HepG2 (cell line): ENCODE measurements around the gene RECQL. TPM values are rescaled to one million over a fixed set of nuclear protein-coding genes. Genes with fewer than 3 reads are reported as not detected.

Experiments
- ATAC-seq: fragments of 200-7000 bp; cut with Tn5 transposase; 3 replicates; pipeline ENCODE4 v1.9.1; 2020; ENCODE audit warnings: mild to moderate bottlenecking, moderate library complexity
- BruUV-seq: library from RNA; stranded (reverse); fragments of 400-500 nt; replicated peaks from 2 replicates; lab custom pipeline; 2021; lab: Mats Ljungman, UMichigan
- CTCF ChIA-PET: fragments of 300-600 bp; formaldehyde crosslinking; extraction: SDS; loops from one replicate; lab custom pipeline; 2021; ENCODE audit warnings: low total read pairs, inconsistent platforms, low intra/inter-chr PET ratio; lab: Yijun Ruan, JAX
- POLR2A ChIA-PET: fragments of 350-600 bp; sonication (Branson Sonifier 250); formaldehyde crosslinking; loops from one replicate; lab custom pipeline; 2020; ENCODE audit warnings: antibody characterized with exemption, inconsistent platforms; lab: Yijun Ruan, JAX
- DNase-seq: peaks from one replicate; pipeline ENCODE4 v3.0.0-alpha.2; 2015; ENCODE audit warnings: low spot score
- FAIRE-seq: peaks from 3 replicates; lab custom pipeline; 2011; peaks lifted over from hg19 to GRCh38; lab: Jason Lieb, UNC
- H2AFZ ChIP-seq: one replicate; pipeline ENCODE4 v1.6.1; 2011; ENCODE audit warnings: low read length, inconsistent platforms
- H3K27ac ChIP-seq: fragments of 300-600 bp; 3 replicates; pipeline ENCODE4 v1.8.0; 2011; ENCODE audit warnings: mixed run types, mild to moderate bottlenecking, mixed read lengths, low read length, inconsistent platforms; ENCODE audit not compliant: insufficient read depth; ENCODE audit errors: extremely low read length
- H3K27me3 ChIP-seq, 2 experiments: fragments of 200-600 bp in 1 of 2; 2 replicates in 1 of 2; 3 replicates in 1 of 2; pipeline versions ENCODE4 v1.6.0 to v1.8.0; 2011; ENCODE audit warnings: low read length in 2 of 2, mild to moderate bottlenecking in 2 of 2, moderate library complexity in 2 of 2, inconsistent platforms in 1 of 2; ENCODE audit not compliant: insufficient read depth in 2 of 2, control insufficient read depth in 1 of 2
- H3K36me3 ChIP-seq, 2 experiments: fragments of 200-600 bp in 1 of 2; replicated peaks in 1 of 2; 2 replicates in 1 of 2; 3 replicates in 1 of 2; pipeline versions ENCODE4 v1.5.1 to v1.8.0; 2011; ENCODE audit warnings: low read length in 2 of 2, inconsistent platforms in 1 of 2; ENCODE audit not compliant: insufficient read depth in 2 of 2, control insufficient read depth in 1 of 2
- H3K4me1 ChIP-seq: 2 replicates; pipeline ENCODE4 v1.5.1; 2012; ENCODE audit warnings: low read length, inconsistent platforms; ENCODE audit not compliant: insufficient read depth
- H3K4me2 ChIP-seq: 2 replicates; pipeline ENCODE4 v1.6.0; 2011; ENCODE audit warnings: low read depth, low read length, inconsistent platforms
- H3K4me3 ChIP-seq, 3 experiments: fragments of 200-600 bp in 1 of 3; sonication (generic), shearing (Covaris generic) in 1 of 3; replicated peaks in 1 of 3; 2 replicates each; pipeline ENCODE4 v1.5.1; 2011 to 2016; ENCODE audit warnings: low read length in 3 of 3, inconsistent platforms in 2 of 3, low read depth in 2 of 3, mild to moderate bottlenecking in 2 of 3, control low read depth in 1 of 3, mixed read lengths in 1 of 3; ENCODE audit not compliant: insufficient read depth in 1 of 3
- H3K79me2 ChIP-seq: one replicate; pipeline ENCODE4 v1.6.1; 2011; ENCODE audit warnings: low read length, inconsistent platforms; ENCODE audit not compliant: insufficient read depth
- H3K9ac ChIP-seq: 2 replicates; pipeline ENCODE4 v1.6.0; 2011; ENCODE audit warnings: mild to moderate bottlenecking, low read depth, low read length, inconsistent platforms; ENCODE audit not compliant: insufficient read depth
- H3K9me3 ChIP-seq: 2 replicates; pipeline ENCODE4 v1.5.1; 2012; ENCODE audit warnings: mild to moderate bottlenecking, low read length
- H4K20me1 ChIP-seq: 2 replicates; pipeline ENCODE4 v1.6.0; 2011; ENCODE audit warnings: inconsistent platforms, mild to moderate bottlenecking, low read length, moderate library complexity; ENCODE audit not compliant: insufficient read depth
- EP300 ChIP-seq, 3 experiments: sonication (generic) in 1 of 3; formaldehyde crosslinking in 1 of 3; IDR thresholded peaks; 2 replicates each; pipeline versions ENCODE4 v1.5.1 to v1.6.1; 2011 to 2020; ENCODE audit warnings: low read depth in 2 of 3, low read length in 2 of 3, borderline replicate concordance in 1 of 3, improper control_type of control experiment in 1 of 3, mild to moderate bottlenecking in 1 of 3, missing genetic modification reagents in 1 of 3, moderate library complexity in 1 of 3
- FOXP1 ChIP-seq, 2 experiments: fragments of 450-650 bp in 1 of 2; IDR thresholded peaks; 2 replicates each; pipeline ENCODE4 v1.6.1; 2017 to 2018; ENCODE audit warnings: antibody characterized with exemption in 1 of 2
- HDAC6 ChIP-seq: fragments of 200-600 bp; sonication (generic); IDR thresholded peaks from 2 replicates; pipeline ENCODE4 v1.7.0; 2017; ENCODE audit warnings: mild to moderate bottlenecking, antibody characterized with exemption, low read length, low read depth
- KLF6 ChIP-seq: IDR thresholded peaks from 2 replicates; pipeline ENCODE4 v1.8.0; 2016; ENCODE audit warnings: missing biosample characterization, missing genetic modification reagents
- MED13 ChIP-seq: sonication (generic); formaldehyde crosslinking; IDR thresholded peaks from 2 replicates; pipeline ENCODE4 v1.5.0; 2020; ENCODE audit warnings: missing genetic modification reagents
- NFRKB ChIP-seq: fragments of 450-650 bp; IDR thresholded peaks from 2 replicates; pipeline ENCODE4 v1.6.1; 2017
- SMARCE1 ChIP-seq: fragments of 450-650 bp; IDR thresholded peaks from 2 replicates; pipeline ENCODE4 v1.6.1; 2017; ENCODE audit warnings: borderline replicate concordance
- ZNF501 ChIP-seq: sonication (generic); formaldehyde crosslinking; IDR thresholded peaks from 2 replicates; pipeline ENCODE4 v1.5.1; 2020; ENCODE audit warnings: mild to moderate bottlenecking, moderate library complexity, missing genetic modification reagents
- ZNF558 ChIP-seq: sonication (generic); formaldehyde crosslinking; IDR thresholded peaks from 2 replicates; pipeline ENCODE4 v1.9.0; 2022; ENCODE audit warnings: mild to moderate bottlenecking, missing genetic modification reagents, borderline replicate concordance
- ZNF569 ChIP-seq: sonication (generic); formaldehyde crosslinking; IDR thresholded peaks from 2 replicates; pipeline ENCODE4 v1.5.0; 2020; ENCODE audit warnings: mild to moderate bottlenecking, missing genetic modification reagents, moderate library complexity, borderline replicate concordance
- ZNF598 ChIP-seq: sonication (generic); formaldehyde crosslinking; IDR thresholded peaks from 2 replicates; pipeline ENCODE4 v1.5.1; 2020; ENCODE audit warnings: mild to moderate bottlenecking, missing genetic modification reagents, borderline replicate concordance
- ZNF605 ChIP-seq: sonication (generic); formaldehyde crosslinking; IDR thresholded peaks from 2 replicates; pipeline ENCODE4 v1.8.0; 2022; ENCODE audit warnings: mild to moderate bottlenecking, missing genetic modification reagents
- WGBS: methylation state at CpG from one replicate; pipeline ENCODE4 v1.1.6; 2017; ENCODE audit warnings: low lambda C conversion rate; 5-methylcytosine and 5-hydroxymethylcytosine counted together
- in situ Hi-C: cut with HindIII; loops from 2 replicates; pipeline ENCODE4 v1.10.0; 2017; ENCODE audit warnings: low pct_unique_long_range_greater_than_20kb; ENCODE audit not compliant: extremely low pct_ligation_motif_present
- intact Hi-C: fragments of 100-400 bp; cut with micrococcal nuclease; formaldehyde crosslinking; loops from one replicate; pipeline ENCODE4 v1.10.0; 2022; ENCODE audit not compliant: unreplicated experiment
- polyA plus RNA-seq, 8 experiments: library from polyadenylated mRNA; depleted of rRNA in 3 of 8; stranded (reverse) in 7 of 8; unstranded in 1 of 8; fragments of >200 nt; fragmentation: Illumina TruSeq in 4 of 8; extraction: Trizol in 4 of 8; gene quantifications; 2 replicates each; pipeline versions ENCODE4 v1.2.1 to v1.2.3, GENCODE V29; 2011 to 2016; ENCODE audit warnings: low read depth in 4 of 8, missing spikeins in 1 of 8, mixed read lengths in 1 of 8; ENCODE audit not compliant: insufficient read depth in 1 of 8
- total RNA-seq, 5 experiments: library from RNA; depleted of rRNA; stranded (reverse); fragments of >200 nt; fragmentation: Illumina TruSeq; extraction: Trizol; gene quantifications; 2 replicates each; pipeline ENCODE4 v1.2.3, GENCODE V29; 2016; ENCODE audit warnings: low read depth in 1 of 5
- TF ChIP-seq, protein P1 (sequence below): sonication (generic); formaldehyde crosslinking; IDR thresholded peaks from 2 replicates; pipeline ENCODE4 v1.4.0; 2020; ENCODE audit warnings: missing genetic modification reagents, borderline replicate concordance
- TF ChIP-seq, protein P2 (sequence below): sonication (generic); formaldehyde crosslinking; IDR thresholded peaks from 2 replicates; pipeline ENCODE4 v1.5.0; 2020; ENCODE audit warnings: mild to moderate bottlenecking, missing genetic modification reagents
- TF ChIP-seq, protein P3 (sequence below): IDR thresholded peaks from 2 replicates; pipeline ENCODE4 v1.6.1; 2012; ENCODE audit warnings: inconsistent platforms
- TF ChIP-seq, protein P4 (sequence below): sonication (generic); formaldehyde crosslinking; IDR thresholded peaks from 2 replicates; pipeline ENCODE4 v1.5.0; 2020; ENCODE audit warnings: mild to moderate bottlenecking, low read depth, missing genetic modification reagents, borderline replicate concordance

RECQL gene
- total and polyA plus RNA-seq, 2 of the 13 experiments (the other 11 are each of a cell fraction or from before 2014, with no cell fraction given): 7.2 to 41.5 TPM

DNA sequence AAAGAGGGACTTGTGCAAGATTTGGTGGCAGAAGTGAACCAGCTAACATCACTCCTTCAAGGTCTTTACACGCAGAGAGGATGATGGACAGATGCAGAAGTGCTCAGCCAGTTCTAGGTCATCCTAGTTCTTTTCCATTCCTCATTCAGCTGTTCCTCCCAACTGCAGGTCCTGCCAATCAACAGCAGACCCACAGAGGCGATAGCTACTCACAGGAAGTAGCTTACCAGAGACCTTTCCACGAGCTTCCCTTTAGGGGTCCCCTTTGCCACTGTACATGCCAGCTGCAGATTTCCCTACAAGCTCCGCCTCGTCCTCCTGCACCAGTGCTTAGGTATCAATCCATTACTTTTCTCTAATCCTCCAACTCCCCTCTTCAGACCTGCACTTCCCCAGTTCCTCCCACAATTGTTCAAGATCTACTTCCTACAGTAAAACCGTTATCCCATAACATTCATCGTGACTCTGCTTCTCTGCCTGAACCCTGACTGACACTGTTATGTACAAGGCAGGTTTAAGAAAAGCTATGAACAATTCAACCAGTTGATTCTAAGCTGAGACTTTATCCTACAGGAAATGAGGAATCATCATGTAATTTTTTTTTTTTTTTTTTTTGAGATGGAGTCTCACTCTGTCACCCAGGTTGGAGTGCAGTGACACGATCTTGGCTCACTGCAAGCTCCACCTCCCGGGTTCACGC lies 22.5 kb downstream of the RECQL start (continued):
- TF ChIP-seq, protein P1, sequence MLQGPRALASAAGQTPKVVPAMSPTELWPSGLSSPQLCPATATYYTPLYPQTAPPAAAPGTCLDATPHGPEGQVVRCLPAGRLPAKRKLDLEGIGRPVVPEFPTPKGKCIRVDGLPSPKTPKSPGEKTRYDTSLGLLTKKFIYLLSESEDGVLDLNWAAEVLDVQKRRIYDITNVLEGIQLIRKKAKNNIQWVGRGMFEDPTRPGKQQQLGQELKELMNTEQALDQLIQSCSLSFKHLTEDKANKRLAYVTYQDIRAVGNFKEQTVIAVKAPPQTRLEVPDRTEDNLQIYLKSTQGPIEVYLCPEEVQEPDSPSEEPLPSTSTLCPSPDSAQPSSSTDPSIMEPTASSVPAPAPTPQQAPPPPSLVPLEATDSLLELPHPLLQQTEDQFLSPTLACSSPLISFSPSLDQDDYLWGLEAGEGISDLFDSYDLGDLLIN (CRISPR knock-in tag): no peak
- TF ChIP-seq, protein P2, sequence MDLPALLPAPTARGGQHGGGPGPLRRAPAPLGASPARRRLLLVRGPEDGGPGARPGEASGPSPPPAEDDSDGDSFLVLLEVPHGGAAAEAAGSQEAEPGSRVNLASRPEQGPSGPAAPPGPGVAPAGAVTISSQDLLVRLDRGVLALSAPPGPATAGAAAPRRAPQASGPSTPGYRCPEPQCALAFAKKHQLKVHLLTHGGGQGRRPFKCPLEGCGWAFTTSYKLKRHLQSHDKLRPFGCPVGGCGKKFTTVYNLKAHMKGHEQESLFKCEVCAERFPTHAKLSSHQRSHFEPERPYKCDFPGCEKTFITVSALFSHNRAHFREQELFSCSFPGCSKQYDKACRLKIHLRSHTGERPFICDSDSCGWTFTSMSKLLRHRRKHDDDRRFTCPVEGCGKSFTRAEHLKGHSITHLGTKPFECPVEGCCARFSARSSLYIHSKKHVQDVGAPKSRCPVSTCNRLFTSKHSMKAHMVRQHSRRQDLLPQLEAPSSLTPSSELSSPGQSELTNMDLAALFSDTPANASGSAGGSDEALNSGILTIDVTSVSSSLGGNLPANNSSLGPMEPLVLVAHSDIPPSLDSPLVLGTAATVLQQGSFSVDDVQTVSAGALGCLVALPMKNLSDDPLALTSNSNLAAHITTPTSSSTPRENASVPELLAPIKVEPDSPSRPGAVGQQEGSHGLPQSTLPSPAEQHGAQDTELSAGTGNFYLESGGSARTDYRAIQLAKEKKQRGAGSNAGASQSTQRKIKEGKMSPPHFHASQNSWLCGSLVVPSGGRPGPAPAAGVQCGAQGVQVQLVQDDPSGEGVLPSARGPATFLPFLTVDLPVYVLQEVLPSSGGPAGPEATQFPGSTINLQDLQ: no peak
- TF ChIP-seq MED13 (CRISPR knock-in tag): no peak
- TF ChIP-seq SMARCE1: no peak
- TF ChIP-seq KLF6 (CRISPR knock-in tag): no peak

DNA sequence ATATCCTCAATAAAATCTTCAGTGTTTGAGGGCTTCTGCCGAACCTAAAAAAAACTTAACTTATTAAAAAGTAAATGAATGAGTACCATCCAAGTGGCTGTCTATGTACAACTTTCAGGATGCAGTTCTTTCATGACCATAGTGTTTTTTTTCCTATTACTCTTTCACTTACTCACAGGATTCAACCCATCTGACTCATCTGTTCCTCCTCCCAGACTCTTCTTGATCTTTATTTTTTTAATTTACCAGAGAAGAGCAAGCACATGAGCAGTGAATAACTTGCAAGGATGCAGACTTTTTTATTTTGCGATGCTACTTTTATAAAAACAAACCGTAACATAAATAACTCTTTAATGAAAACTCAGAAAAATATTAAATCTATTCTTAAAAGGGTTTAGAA lies 24.5 kb downstream of the RECQL start:
- H3K9ac ChIP-seq: no peak overlapping the region
- 92% methylated on average over 3 of the region's 3 CpGs for WGBS
- ChIA-PET POLR2A (no interaction called here), CTCF (no interaction called here)
- intact Hi-C loops: no loop called here
- H3K4me3 ChIP-seq: no peak overlapping the region
- H3K9me3 ChIP-seq: no peaks in the 10 kb centered on the region
- DNase-seq: no peak
- no peaks in the 10 kb centered on the region for H4K20me1 ChIP-seq
- no peak overlapping the region for H3K27ac ChIP-seq
- H3K36me3 ChIP-seq: peaks cover 4 to 40% of the 10 kb centered on the region in 2 experiments; a peak in 4 of 5 replicates
- H3K4me1 ChIP-seq: no peaks in the 10 kb centered on the region
- H3K79me2 ChIP-seq: no peaks in the 10 kb centered on the region
- in situ Hi-C loops: no loop called here
- no peak overlapping the region for H3K4me2 ChIP-seq
- H2AFZ ChIP-seq: no peak overlapping the region
- no peaks in the 10 kb centered on the region for H3K27me3 ChIP-seq
- no peak for ATAC-seq
- BruUV-seq: no TSS peak
- no peak for FAIRE-seq
- TF ChIP-seq, protein P3, sequence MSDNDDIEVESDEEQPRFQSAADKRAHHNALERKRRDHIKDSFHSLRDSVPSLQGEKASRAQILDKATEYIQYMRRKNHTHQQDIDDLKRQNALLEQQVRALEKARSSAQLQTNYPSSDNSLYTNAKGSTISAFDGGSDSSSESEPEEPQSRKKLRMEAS: no peak
- TF ChIP-seq ZNF501 (CRISPR knock-in tag) (no peak), ZNF605 (CRISPR knock-in tag) (no peak), ZNF598 (CRISPR knock-in tag) (no peak), HDAC6 (no peak), FOXP1 (IDR thresholded peaks at IDR 0.05) (no peak), FOXP1 (CRISPR knock-in tag; IDR thresholded peaks at IDR 0.05) (no peak), NFRKB (no peak), EP300 (IDR thresholded peaks at IDR 0.05; ENCODE audit: low read depth in 2 of 2, low read length in 2 of 2) (no peak), EP300 (CRISPR knock-in tag; IDR thresholded peaks at IDR 0.05; ENCODE audit: borderline replicate concordance) (no peak), ZNF558 (CRISPR knock-in tag) (no peak), ZNF569 (CRISPR knock-in tag) (no peak)
- TF ChIP-seq, protein P4, sequence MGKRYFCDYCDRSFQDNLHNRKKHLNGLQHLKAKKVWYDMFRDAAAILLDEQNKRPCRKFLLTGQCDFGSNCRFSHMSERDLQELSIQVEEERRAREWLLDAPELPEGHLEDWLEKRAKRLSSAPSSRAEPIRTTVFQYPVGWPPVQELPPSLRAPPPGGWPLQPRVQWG (CRISPR knock-in tag): no peak
